Kidney epithelial cell (primary cell): ENCODE measurements around the gene TRIM36. TPM values are rescaled to one million over a fixed set of nuclear protein-coding genes. Genes with fewer than 3 reads are reported as not detected.

Source experiments
- DNase-seq: peaks from one replicate; pipeline ENCODE4 v3.0.0-alpha.2; 2010; ENCODE audit warnings: low read depth
- H3K27me3 ChIP-seq: 2 replicates; pipeline ENCODE4 v1.6.0; 2011; ENCODE audit warnings: low read length; ENCODE audit not compliant: control insufficient read depth, insufficient read depth
- H3K36me3 ChIP-seq: 2 replicates; pipeline ENCODE4 v1.5.1; 2011; ENCODE audit warnings: low read length; ENCODE audit not compliant: control insufficient read depth, insufficient read depth
- H3K4me3 ChIP-seq: 2 replicates; pipeline ENCODE4 v1.5.1; 2011; ENCODE audit warnings: low read depth, mild to moderate bottlenecking, control low read depth, low read length
- CTCF ChIP-seq: IDR thresholded peaks from 2 replicates; pipeline ENCODE4 v1.5.1; 2011; ENCODE audit warnings: mild to moderate bottlenecking, moderate library complexity, low read length, control low read depth, inconsistent platforms; ENCODE audit not compliant: insufficient read depth, poor library complexity, severe bottlenecking
- total RNA-seq: library from RNA; depleted of rRNA; stranded (reverse); fragments of >200 nt; gene quantifications from 2 replicates; pipeline ENCODE4 v1.2.3, GENCODE V29; 2015

TRIM36 gene
- total RNA-seq, 1 donor from 2014 or later = 7.9 TPM

- TF ChIP-seq CTCF = peak; percentile 87
- DNase-seq = no peak
- H3K27me3 ChIP-seq = no peaks in the 10 kb centered on the region
- H3K36me3 ChIP-seq = no peaks in the 10 kb centered on the region
- no peak overlapping the region for H3K4me3 ChIP-seq
These were observed 71.5 kb downstream of the TRIM36 start for GRCh38 chr5:115098041-115098702.

GRCh38 chr5:115097236-115097635 lies 72.5 kb downstream of the TRIM36 start:
- no peak for TF ChIP-seq CTCF
- Histone ChIP-seq H3K4me3 (no peak overlapping the region), H3K36me3 (no peaks in the 10 kb centered on the region), H3K27me3 (no peaks in the 10 kb centered on the region)
- DNase-seq = no peak

GRCh38 chr5:115096034-115096769 lies 73.5 kb downstream of the TRIM36 start:
- DNase-seq = no peak
- Histone ChIP-seq H3K36me3 (no peaks in the 10 kb centered on the region), H3K27me3 (no peaks in the 10 kb centered on the region), H3K4me3 (no peak overlapping the region)
- no peak for TF ChIP-seq CTCF

GRCh38 chr5:115087951-115088350 lies 81.8 kb downstream of the TRIM36 start:
- Histone ChIP-seq H3K36me3 (no peaks in the 10 kb centered on the region), H3K4me3 (no peak overlapping the region), H3K27me3 (no peaks in the 10 kb centered on the region)
- no peak for DNase-seq
- TF ChIP-seq CTCF = no peak

GRCh38 chr5:115086473-115086872 lies 83.2 kb downstream of the TRIM36 start:
- Histone ChIP-seq H3K4me3 (no peak overlapping the region), H3K36me3 (no peaks in the 10 kb centered on the region), H3K27me3 (no peaks in the 10 kb centered on the region)
- TF ChIP-seq CTCF = no peak
- DNase-seq = no peak
